Measurements from ENCODE around the gene PIP5K1A. TPM values are rescaled to one million over a fixed set of nuclear protein-coding genes. Genes with fewer than 3 reads are reported as not detected.

The PIP5K1A gene
- total and polyA plus RNA-seq, 2 of the 8 experiments (the other 6 are each of a cell fraction or from before 2014, with no cell fraction given), result 87.5 to 105 TPM

GRCh38 chr1:151281225-151281968, 83.0 kb downstream of the PIP5K1A start:
- peak overlapping the region; percentile 58 for H2BK120ac ChIP-seq (replicated peaks; ENCODE audit: low read depth, low read length)
- peak overlapping the region; percentile 94 to 97 (median 96) for H3K9ac ChIP-seq (replicated peaks in 1 of 4; ENCODE audit: extremely low read depth in 1 of 4, low read depth in 3 of 4, low read length in 3 of 4)
- H3K79me2 ChIP-seq (ENCODE audit: control insufficient read depth in 1 of 2, insufficient read depth in 2 of 2, low read length in 2 of 2), result peaks cover 0 to 29% of the 10 kb centered on the region in 2 experiments; a peak in 2 of 4 replicates
- peak overlapping the region; percentile 100 for H3K18ac ChIP-seq (ENCODE audit: extremely low read depth, low read length)
- peak overlapping the region; percentile 99 for H3K27ac ChIP-seq (ENCODE audit: low read depth, low read length)
- H2BK5ac ChIP-seq (ENCODE audit: low read depth, low read length), result peak overlapping the region; percentile 98
- H3K56ac ChIP-seq (replicated peaks; ENCODE audit: insufficient read length, low read depth, low read length), result peak overlapping the region; percentile 71
- H3K4me1 ChIP-seq (replicated peaks in 1 of 4; ENCODE audit: control insufficient read depth in 3 of 4, insufficient read depth in 4 of 4, low read length in 3 of 4), result peaks cover 5 to 9% (median 7%) of the 10 kb centered on the region in 4 experiments; a peak in 5 of 7 replicates
- 1% methylated on average over 47 of the region's 48 CpGs; no CpG with 5 or more reads in 1 of the 2 experiments for WGBS, 2 experiments (ENCODE audit: extremely low coverage in 1 of 2, insufficient coverage in 1 of 2, insufficient read length in 1 of 2, insufficient replicate concordance in 2 of 2, low coverage in 1 of 2, low lambda C conversion rate in 2 of 2, missing lambda C conversion rate in 1 of 2)
- H3K9me3 ChIP-seq (ENCODE audit: insufficient read depth in 2 of 2, low read depth in 1 of 2, low read length in 1 of 2), result no peaks in the 10 kb centered on the region
- H4K91ac ChIP-seq (replicated peaks; ENCODE audit: insufficient read length, low read length), result peak overlapping the region; percentile 91
- H4K20me1 ChIP-seq (replicated peaks in 1 of 2; ENCODE audit: control insufficient read depth in 1 of 2, insufficient read depth in 2 of 2, low read length in 2 of 2), result peaks cover 0 to 7% of the 10 kb centered on the region in 2 experiments
- peak overlapping the region; percentile 99 for H2BK12ac ChIP-seq (ENCODE audit: low read depth, low read length)
- H4K8ac ChIP-seq (ENCODE audit: extremely low read depth, insufficient read depth, low read length), result peak overlapping the region; percentile 97
- H3K36me3 ChIP-seq (ENCODE audit: control insufficient read depth in 2 of 4, insufficient read depth in 4 of 4, low read length in 3 of 4), result peaks cover 5 to 13% (median 8%) of the 10 kb centered on the region in 4 experiments; a peak in 7 of 8 replicates
- peaks cover 8% of the 10 kb centered on the region; the same call in 1 of the 2 replicates for H3K79me1 ChIP-seq (ENCODE audit: low read depth, low read length)
- FAIRE-seq (peak; percentile 50), DNase-seq (ENCODE audit: low read depth in 1 of 2, low spot score in 2 of 2) (peak; percentile 93 to 98)
- H3K23me2 ChIP-seq (ENCODE audit: low read depth, low read length), result peaks cover 9% of the 10 kb centered on the region
- CTCF ChIA-PET (ENCODE audit: partially characterized antibody), result interaction anchor here (0.8 to 1.5 kb wide), 9 partner anchors 14 to 59 kb away, joined by 3 to 4 read pairs (median 3); no protein-coding TSS in a partner anchor
- H3K27me3 ChIP-seq (replicated peaks in 1 of 4; ENCODE audit: control insufficient read depth in 3 of 4, extremely low read depth in 1 of 4, insufficient read depth in 3 of 4, low read length in 3 of 4), result no peaks in the 10 kb centered on the region
- peak overlapping the region; percentile 61 for H3K4ac ChIP-seq (replicated peaks; ENCODE audit: insufficient read length, low read depth, low read length)
- peak overlapping the region; percentile 97 for H4K5ac ChIP-seq (ENCODE audit: insufficient read length, low read depth, low read length)
- H2BK20ac ChIP-seq (ENCODE audit: low read length), result no peak overlapping the region
- H3K4me2 ChIP-seq (ENCODE audit: insufficient read depth in 1 of 2, low read depth in 2 of 2, low read length in 2 of 2), result peak overlapping the region; percentile 51 to 75
- peak overlapping the region; percentile 96; the same call in 1 of the 2 replicates for H2BK15ac ChIP-seq (ENCODE audit: low read length)
- peak overlapping the region; percentile 67 for H2AK5ac ChIP-seq (ENCODE audit: low read depth, low read length)
- POLR2A ChIA-PET (ENCODE audit: partially characterized antibody), result interaction anchor here (0.6 to 11.6 kb wide), 34 partner anchors 9 to 258 kb away, joined by 3 to 213 read pairs (median 5); partner anchors contain the start of genes C1orf56, LYSMD1, PI4KB and PSMB4
- H3K14ac ChIP-seq (ENCODE audit: insufficient read length), result no peak overlapping the region
- peak overlapping the region; percentile 77 to 96 (median 86) for H3K4me3 ChIP-seq (ENCODE audit: extremely low read depth in 1 of 4, insufficient read depth in 2 of 4, low read depth in 3 of 4, low read length in 4 of 4)
- no peak overlapping the region for H3K23ac ChIP-seq (ENCODE audit: insufficient read length)
- peak overlapping the region; percentile 73 for H2AFZ ChIP-seq (ENCODE audit: low read length)
- TF ChIP-seq RNF2 (IDR thresholded peaks at IDR 0.05; ENCODE audit: borderline replicate concordance, low read depth, low read length, missing control alignments, poor library complexity, severe bottlenecking) (no peak), KDM4A (IDR thresholded peaks at IDR 0.05; ENCODE audit: low read depth, low read length, severe bottlenecking) (peak; percentile 56), ZNF274 (IDR thresholded peaks at IDR 0.05; ENCODE audit: borderline replicate concordance, extremely low read depth, low read length) (no peak), SIN3A (conservative IDR thresholded peaks at IDR 0.05 in 1 of 2, IDR thresholded peaks at IDR 0.05 in 1 of 2; ENCODE audit: low read depth in 1 of 2, low read length in 2 of 2) (peak in 1 of 2 experiments; percentile 41; a peak in 1 of 4 replicates), FOSL1 (IDR thresholded peaks at IDR 0.05; ENCODE audit: insufficient read depth, low read depth, low read length) (no peak), SIX5 (IDR thresholded peaks at IDR 0.05; ENCODE audit: low read depth, low read length) (no peak), CHD1 (IDR thresholded peaks at IDR 0.05; ENCODE audit: low read depth, low read length) (no peak), POLR2AphosphoS5 (IDR thresholded peaks at IDR 0.05; ENCODE audit: low read depth, low read length) (peak; percentile 77), TAF1 (IDR thresholded peaks at IDR 0.05; ENCODE audit: low read depth, low read length) (peak; percentile 87)
- TF ChIP-seq, protein P1, sequence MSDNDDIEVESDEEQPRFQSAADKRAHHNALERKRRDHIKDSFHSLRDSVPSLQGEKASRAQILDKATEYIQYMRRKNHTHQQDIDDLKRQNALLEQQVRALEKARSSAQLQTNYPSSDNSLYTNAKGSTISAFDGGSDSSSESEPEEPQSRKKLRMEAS (IDR thresholded peaks at IDR 0.05), result no peak; the same call in none of the 2 replicates

Data from H1 (cell line).